Liver (tissue), 9 donors: ENCODE results near the gene SHB. TPM values are rescaled to one million over a fixed set of nuclear protein-coding genes. Genes with fewer than 3 reads are reported as not detected.
"Not testable (repeated sequence)": the region's sequence is repeated elsewhere in the genome, so short reads cannot be mapped to it uniquely, and the experiment has no call there.

ENCODE experiments used
- DNase-seq: peaks from one replicate; pipeline ENCODE4 v3.0.0-alpha.2; 2017; ENCODE audit warnings: low spot score
- H3K27ac ChIP-seq, 2 donors: one replicate each; pipeline ENCODE4 v1.7.0; 2013; ENCODE audit warnings: inconsistent platforms in 2 of 2, low read length in 2 of 2, control low read depth in 1 of 2, low read depth in 1 of 2, mild to moderate bottlenecking in 1 of 2
- H3K27me3 ChIP-seq, 4 donors: one replicate each; pipeline versions ENCODE4 v1.6.1 to v1.7.0; 2013; ENCODE audit warnings: low read length in 3 of 4, inconsistent platforms in 1 of 4, mild to moderate bottlenecking in 1 of 4, moderate library complexity in 1 of 4; ENCODE audit not compliant: control insufficient read depth in 4 of 4, insufficient read depth in 4 of 4
- H3K36me3 ChIP-seq, 4 donors: one replicate each; pipeline versions ENCODE4 v1.6.1 to v1.7.0; 2013; ENCODE audit warnings: low read length in 3 of 4, mild to moderate bottlenecking in 3 of 4, low read depth in 1 of 4, moderate library complexity in 1 of 4; ENCODE audit not compliant: control insufficient read depth in 4 of 4, insufficient read depth in 3 of 4
- H3K4me1 ChIP-seq, 4 donors: one replicate each; pipeline versions ENCODE4 v1.6.1 to v1.7.0; 2013; ENCODE audit warnings: low read length in 3 of 4, mild to moderate bottlenecking in 3 of 4, moderate library complexity in 1 of 4; ENCODE audit not compliant: control insufficient read depth in 4 of 4, insufficient read depth in 4 of 4
- H3K4me3 ChIP-seq, 3 donors: one replicate each; pipeline versions ENCODE4 v1.6.1 to v1.7.0; 2013; ENCODE audit warnings: low read length in 3 of 3, control low read depth in 1 of 3, low read depth in 1 of 3, mild to moderate bottlenecking in 1 of 3
- H3K9ac ChIP-seq, 2 donors: one replicate each; pipeline ENCODE4 v1.7.0; 2013; ENCODE audit warnings: low read length in 2 of 2, mild to moderate bottlenecking in 2 of 2, moderate library complexity in 2 of 2, control low read depth in 1 of 2, low read depth in 1 of 2
- H3K9me3 ChIP-seq, 4 donors: one replicate each; pipeline versions ENCODE4 v1.6.1 to v1.7.0; 2013; ENCODE audit warnings: low read length in 3 of 4; ENCODE audit not compliant: control insufficient read depth in 4 of 4
- CTCF ChIP-seq: fragments of 150-350 bp; IDR thresholded peaks from 2 replicates; pipeline ENCODE4 v1.5.1; 2017; ENCODE audit warnings: improper control_type of control experiment, low read depth, low read length; ENCODE audit not compliant: missing input control
- EGR1 ChIP-seq, 2 donors: IDR thresholded peaks; 2 replicates each; pipeline ENCODE4 v1.6.1; 2016 to 2018; ENCODE audit warnings: antibody characterized with exemption in 2 of 2, low read depth in 2 of 2
- FOXA1 ChIP-seq: IDR thresholded peaks from 2 replicates; pipeline ENCODE4 v1.6.1; 2016; ENCODE audit warnings: antibody characterized with exemption
- FOXA2 ChIP-seq: IDR thresholded peaks from 2 replicates; pipeline ENCODE4 v1.6.1; 2016; ENCODE audit warnings: antibody characterized with exemption
- GABPA ChIP-seq, 2 donors: IDR thresholded peaks in 1 of 2; conservative IDR thresholded peaks in 1 of 2; 2 replicates each; pipeline ENCODE4 v1.6.1; 2016; ENCODE audit warnings: antibody characterized with exemption in 2 of 2, mild to moderate bottlenecking in 1 of 2, moderate library complexity in 1 of 2
- HNF4G ChIP-seq: IDR thresholded peaks from 2 replicates; pipeline ENCODE4 v1.6.1; 2016; ENCODE audit warnings: antibody characterized with exemption
- JUND ChIP-seq, 2 donors: IDR thresholded peaks; 2 replicates each; pipeline ENCODE4 v1.6.1; 2016; ENCODE audit warnings: antibody characterized with exemption in 2 of 2
- MAX ChIP-seq: IDR thresholded peaks from 2 replicates; pipeline ENCODE4 v1.6.1; 2016; ENCODE audit warnings: antibody characterized with exemption
- RAD21 ChIP-seq, 2 donors: IDR thresholded peaks; 2 replicates each; pipeline ENCODE4 v1.6.1; 2016; ENCODE audit warnings: antibody characterized with exemption in 2 of 2, mild to moderate bottlenecking in 2 of 2
- REST ChIP-seq: IDR thresholded peaks from 2 replicates; pipeline ENCODE4 v1.6.1; 2016; ENCODE audit warnings: antibody characterized with exemption, mild to moderate bottlenecking
- RXRA ChIP-seq, 2 donors: IDR thresholded peaks; 2 replicates each; pipeline ENCODE4 v1.6.1; 2017 to 2018; ENCODE audit warnings: antibody characterized with exemption in 2 of 2, mild to moderate bottlenecking in 1 of 2
- SP1 ChIP-seq: IDR thresholded peaks from 2 replicates; pipeline ENCODE4 v1.6.1; 2018; ENCODE audit warnings: antibody characterized with exemption, mild to moderate bottlenecking
- TAF1 ChIP-seq: conservative IDR thresholded peaks from 2 replicates; pipeline ENCODE4 v1.6.1; 2016; ENCODE audit warnings: antibody characterized with exemption, mild to moderate bottlenecking
- YY1 ChIP-seq: IDR thresholded peaks from 2 replicates; pipeline ENCODE4 v1.6.1; 2016; ENCODE audit warnings: antibody characterized with exemption, mild to moderate bottlenecking
- ZBTB33 ChIP-seq: IDR thresholded peaks from 2 replicates; pipeline ENCODE4 v1.6.1; 2016; ENCODE audit warnings: antibody characterized with exemption
- WGBS: extraction: QIAGEN DNeasy Blood & Tissue Kit; methylation state at CpG from one replicate; pipeline ENCODE4 v1.1.7; 2013; 5-methylcytosine and 5-hydroxymethylcytosine counted together
- polyA plus RNA-seq, 2 donors: library from polyadenylated mRNA; stranded (reverse) in 1 of 2; unstranded in 1 of 2; fragments of 200-250 nt in 1 of 2; fragments of >200 nt in 1 of 2; fragmentation: Nextera tagmentation in 1 of 2; extraction: Ambion mirVana in 1 of 2; gene quantifications; one replicate each; pipeline versions ENCODE4 v1.2.1 to v1.2.3, GENCODE V29; 2013 to 2015
- total RNA-seq, 2 donors: library from RNA; depleted of rRNA; stranded (reverse); fragments of >200 nt; gene quantifications; one replicate each; pipeline ENCODE4 v1.2.3, GENCODE V29; 2014
- donor health status: healthy.
- donor health status: healthy.
- donor health status: healthy.
- donor health status: healthy.
- donor health status: healthy.

SHB gene
- total and polyA plus RNA-seq, 4 donors = 3.4 to 17.3 (median 7.0) TPM

- TF ChIP-seq YY1 (no peak), SP1 (peak; percentile 56)
- peaks cover 11 to 45% (median 26%) of the 10 kb centered on the region in 4 donors for H3K4me1 ChIP-seq
- no peak for DNase-seq
- H3K36me3 ChIP-seq = peaks cover 0 to 10% (median 6%) of the 10 kb centered on the region in 4 donors
- 62% methylated on average over 9 of the region's 9 CpGs for WGBS
- H3K9me3 ChIP-seq = no peaks in the 10 kb centered on the region
- H3K4me3 ChIP-seq = no peak overlapping the region
- peak overlapping the region; percentile 27 to 47 for H3K27ac ChIP-seq
- no peak overlapping the region for H3K9ac ChIP-seq
- no peaks in the 10 kb centered on the region for H3K27me3 ChIP-seq
These were observed 102.5 kb downstream of the SHB start for GRCh38 chr9:37966412-37967013.

GRCh38 chr9:37965676-37966345 is 103.2 kb downstream of the SHB start:
- H3K27ac ChIP-seq, H3K4me3 ChIP-seq: not testable (repeated sequence)
- 86% methylated on average over 7 of the region's 7 CpGs for WGBS

GRCh38 chr9:37965116-37965515 is 103.9 kb downstream of the SHB start:
- peaks cover 11 to 34% (median 23%) of the 10 kb centered on the region in 4 donors for H3K4me1 ChIP-seq
- TF ChIP-seq RAD21 (IDR thresholded peaks at IDR 0.05) (no peak), ZBTB33 (no peak), FOXA1 (no peak), RXRA (IDR thresholded peaks at IDR 0.05) (no peak), EGR1 (IDR thresholded peaks at IDR 0.05; ENCODE audit: low read depth in 2 of 2) (no peak), SP1 (no peak), YY1 (no peak), CTCF (no peak), MAX (no peak), HNF4G (no peak), GABPA (IDR thresholded peaks at IDR 0.05 in 1 of 2, conservative IDR thresholded peaks at IDR 0.05 in 1 of 2) (no peak), FOXA2 (no peak), REST (no peak), TAF1 (no peak), JUND (IDR thresholded peaks at IDR 0.05) (no peak)
- H3K4me3 ChIP-seq = no peak overlapping the region
- no peaks in the 10 kb centered on the region for H3K9me3 ChIP-seq
- peaks cover 0 to 10% (median 6%) of the 10 kb centered on the region in 4 donors for H3K36me3 ChIP-seq
- no peak for DNase-seq
- 83% methylated on average over 2 of the region's 2 CpGs for WGBS
- no peak overlapping the region for H3K9ac ChIP-seq
- H3K27ac ChIP-seq = peak overlapping the region; percentile 38 to 77
- no peaks in the 10 kb centered on the region for H3K27me3 ChIP-seq

More at GRCh38 chr9:37965676-37966345, 103.2 kb downstream of the SHB start:
- H3K27me3 ChIP-seq, H3K36me3 ChIP-seq, H3K9me3 ChIP-seq, H3K9ac ChIP-seq, DNase-seq: not testable (repeated sequence)
- H3K4me1 ChIP-seq = peaks cover 11 to 41% (median 23%) of the 10 kb centered on the region in 4 donors
